Measurements from ENCODE around the gene MAGI2. TPM values are rescaled to one million over a fixed set of nuclear protein-coding genes. Genes with fewer than 3 reads are reported as not detected.
A peak's percentile ranks its signal among the peaks of the same experiment; 100 is the strongest.

MAGI2 gene
- total RNA-seq, 1 experiment from 2014 or later: 0.25 TPM

- H3K4me1 ChIP-seq: peaks cover 13% of the 10 kb centered on the region
- H3K27ac Mint-ChIP-seq (ENCODE audit: unreplicated experiment): no peak overlapping the region
- H3K9me3 ChIP-seq: no peaks in the 10 kb centered on the region
- ChIA-PET CTCF (no interaction called here), POLR2A (no interaction called here)
- H3K4me3 ChIP-seq (ENCODE audit: low read depth, low read length): no peak overlapping the region
- H3K27me3 Mint-ChIP-seq (ENCODE audit: insufficient read depth, unreplicated experiment): no peaks in the 10 kb centered on the region
- no peak for TF ChIP-seq CTCF (IDR thresholded peaks at IDR 0.05; ENCODE audit: insufficient read depth in 1 of 2, low read depth in 1 of 2, low read length in 1 of 2, severe bottlenecking in 1 of 2, unreplicated experiment in 1 of 2)
- H3K4me3 Mint-ChIP-seq (ENCODE audit: unreplicated experiment): no peak overlapping the region
- H3K27me3 ChIP-seq (replicated peaks; ENCODE audit: control insufficient read depth, insufficient read depth, low read length): no peaks in the 10 kb centered on the region
- no peaks in the 10 kb centered on the region for H3K9me3 Mint-ChIP-seq (ENCODE audit: unreplicated experiment)
- no peaks in the 10 kb centered on the region for H3K36me3 Mint-ChIP-seq (ENCODE audit: insufficient read depth, unreplicated experiment)
- intact Hi-C loops (cut with micrococcal nuclease; ENCODE audit: unreplicated experiment): no loop called here
- BruUV-seq (replicated peaks): no TSS peak
- peaks cover 12% of the 10 kb centered on the region for H3K4me1 Mint-ChIP-seq (ENCODE audit: low read depth, unreplicated experiment)
- no peaks in the 10 kb centered on the region for H3K36me3 ChIP-seq (ENCODE audit: control insufficient read depth, insufficient read depth, low read length)
- no peak for DNase-seq
Measured at GRCh38 chr7:78712111-78712510, 741.4 kb downstream of the MAGI2 start.

GRCh38 chr7:78709658-78710057, 743.8 kb downstream of the MAGI2 start:
- BruUV-seq (replicated peaks): no TSS peak
- no peaks in the 10 kb centered on the region for H3K4me1 ChIP-seq
- intact Hi-C loops (cut with micrococcal nuclease; ENCODE audit: unreplicated experiment): no loop called here
- no peaks in the 10 kb centered on the region for H3K36me3 ChIP-seq (ENCODE audit: control insufficient read depth, insufficient read depth, low read length)
- H3K9me3 ChIP-seq: no peaks in the 10 kb centered on the region
- H3K27me3 ChIP-seq (replicated peaks; ENCODE audit: control insufficient read depth, insufficient read depth, low read length): no peaks in the 10 kb centered on the region
- Mint-ChIP-seq H3K27ac (ENCODE audit: unreplicated experiment) (no peak overlapping the region), H3K36me3 (ENCODE audit: insufficient read depth, unreplicated experiment) (no peaks in the 10 kb centered on the region), H3K9me3 (ENCODE audit: unreplicated experiment) (no peaks in the 10 kb centered on the region), H3K27me3 (ENCODE audit: insufficient read depth, unreplicated experiment) (no peaks in the 10 kb centered on the region), H3K4me3 (ENCODE audit: unreplicated experiment) (no peak overlapping the region), H3K4me1 (ENCODE audit: low read depth, unreplicated experiment) (no peaks in the 10 kb centered on the region)
- ChIA-PET CTCF (no interaction called here), POLR2A (no interaction called here)
- peak in 1 of 2 experiments; percentile 5 for DNase-seq
- H3K4me3 ChIP-seq (ENCODE audit: low read depth, low read length): no peak overlapping the region
- TF ChIP-seq CTCF (IDR thresholded peaks at IDR 0.05; ENCODE audit: insufficient read depth in 1 of 2, low read depth in 1 of 2, low read length in 1 of 2, severe bottlenecking in 1 of 2, unreplicated experiment in 1 of 2): no peak

GRCh38 chr7:78704504-78704903, 749.0 kb downstream of the MAGI2 start:
- POLR2A ChIA-PET: no interaction called here
- DNase-seq: no peak
- no peak for TF ChIP-seq CTCF (IDR thresholded peaks at IDR 0.05; ENCODE audit: insufficient read depth in 1 of 2, low read depth in 1 of 2, low read length in 1 of 2, severe bottlenecking in 1 of 2, unreplicated experiment in 1 of 2)
- no peaks in the 10 kb centered on the region for H3K27me3 ChIP-seq (replicated peaks; ENCODE audit: control insufficient read depth, insufficient read depth, low read length)
- H3K36me3 Mint-ChIP-seq (ENCODE audit: insufficient read depth, unreplicated experiment): no peaks in the 10 kb centered on the region
- intact Hi-C loops (cut with micrococcal nuclease; ENCODE audit: unreplicated experiment): no loop called here
- H3K4me1 Mint-ChIP-seq (ENCODE audit: low read depth, unreplicated experiment): no peaks in the 10 kb centered on the region
- no peaks in the 10 kb centered on the region for H3K9me3 ChIP-seq
- H3K4me3 Mint-ChIP-seq (ENCODE audit: unreplicated experiment): no peak overlapping the region
- H3K27ac Mint-ChIP-seq (ENCODE audit: unreplicated experiment): no peak overlapping the region
- no peaks in the 10 kb centered on the region for H3K9me3 Mint-ChIP-seq (ENCODE audit: unreplicated experiment)
- no TSS peak for BruUV-seq (replicated peaks)
- CTCF ChIA-PET: no interaction called here
- H3K27me3 Mint-ChIP-seq (ENCODE audit: insufficient read depth, unreplicated experiment): no peaks in the 10 kb centered on the region
- H3K4me3 ChIP-seq (ENCODE audit: low read depth, low read length): no peak overlapping the region
- H3K36me3 ChIP-seq (ENCODE audit: control insufficient read depth, insufficient read depth, low read length): no peaks in the 10 kb centered on the region
- H3K4me1 ChIP-seq: no peaks in the 10 kb centered on the region
